Measurements from ENCODE around the gene AGAP9. TPM values are rescaled to one million over a fixed set of nuclear protein-coding genes. Genes with fewer than 3 reads are reported as not detected.

The AGAP9 gene
- total RNA-seq, 6 experiments from 2014 or later = 2.2 to 3.3 (median 3.0) TPM

- Mint-ChIP-seq H3K27ac (no peak overlapping the region), H3K4me1 (ENCODE audit: low read depth) (no peaks in the 10 kb centered on the region), H3K27me3 (ENCODE audit: insufficient read depth) (peaks cover 19% of the 10 kb centered on the region), H3K9me3 (no peaks in the 10 kb centered on the region), H3K36me3 (ENCODE audit: low read depth) (no peaks in the 10 kb centered on the region), H3K4me3 (no peak overlapping the region)
- TF ChIP-seq, protein P1, sequence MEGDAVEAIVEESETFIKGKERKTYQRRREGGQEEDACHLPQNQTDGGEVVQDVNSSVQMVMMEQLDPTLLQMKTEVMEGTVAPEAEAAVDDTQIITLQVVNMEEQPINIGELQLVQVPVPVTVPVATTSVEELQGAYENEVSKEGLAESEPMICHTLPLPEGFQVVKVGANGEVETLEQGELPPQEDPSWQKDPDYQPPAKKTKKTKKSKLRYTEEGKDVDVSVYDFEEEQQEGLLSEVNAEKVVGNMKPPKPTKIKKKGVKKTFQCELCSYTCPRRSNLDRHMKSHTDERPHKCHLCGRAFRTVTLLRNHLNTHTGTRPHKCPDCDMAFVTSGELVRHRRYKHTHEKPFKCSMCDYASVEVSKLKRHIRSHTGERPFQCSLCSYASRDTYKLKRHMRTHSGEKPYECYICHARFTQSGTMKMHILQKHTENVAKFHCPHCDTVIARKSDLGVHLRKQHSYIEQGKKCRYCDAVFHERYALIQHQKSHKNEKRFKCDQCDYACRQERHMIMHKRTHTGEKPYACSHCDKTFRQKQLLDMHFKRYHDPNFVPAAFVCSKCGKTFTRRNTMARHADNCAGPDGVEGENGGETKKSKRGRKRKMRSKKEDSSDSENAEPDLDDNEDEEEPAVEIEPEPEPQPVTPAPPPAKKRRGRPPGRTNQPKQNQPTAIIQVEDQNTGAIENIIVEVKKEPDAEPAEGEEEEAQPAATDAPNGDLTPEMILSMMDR (IDR thresholded peaks at IDR 0.05) = no peak
- no peak for DNase-seq
These were observed 70.8 kb downstream of the AGAP9 start for GRCh38 chr10:47452495-47453140.

GRCh38 chr10:47451998-47452494 is 71.4 kb downstream of the AGAP9 start:
- Mint-ChIP-seq H3K4me1 (ENCODE audit: low read depth) (no peaks in the 10 kb centered on the region), H3K27ac (no peak overlapping the region), H3K36me3 (ENCODE audit: low read depth) (no peaks in the 10 kb centered on the region), H3K27me3 (ENCODE audit: insufficient read depth) (peaks cover 19% of the 10 kb centered on the region), H3K9me3 (no peaks in the 10 kb centered on the region), H3K4me3 (no peak overlapping the region)
- no peak for DNase-seq
- TF ChIP-seq, protein P1 (IDR thresholded peaks at IDR 0.05) = no peak

Other genes with a start within 250 kb of the AGAP9 start
- not detected for gene GDF10, start 223.4 kb downstream of the AGAP9 start, total RNA-seq (2021; fragmentation: NEBNext Ultra II Directional; extraction: Animal tissue kit (Norgen Biotek cat#: 25700))
- not detected for gene GDF2, start 201.2 kb downstream of the AGAP9 start, total RNA-seq (2021; fragmentation: NEBNext Ultra II Directional; extraction: Animal tissue kit (Norgen Biotek cat#: 25700))
- not detected for gene RBP3, start 175.3 kb downstream of the AGAP9 start, total RNA-seq (2021; fragmentation: NEBNext Ultra II Directional; extraction: Animal tissue kit (Norgen Biotek cat#: 25700))
- gene ZNF488, start 139.3 kb downstream of the AGAP9 start, total RNA-seq (2021; fragmentation: NEBNext Ultra II Directional; extraction: Animal tissue kit (Norgen Biotek cat#: 25700)) = under 1 TPM in 3 of 6 experiments, not detected in 3; 0.05 to 0.07 (median 0.07) TPM
- 1 to 10 TPM in 1 of 6 experiments, under 1 TPM in 4, not detected in 1; 0.45 to 1.1 (median 0.53) TPM for gene ANXA8, start 39.5 kb downstream of the AGAP9 start, total RNA-seq (2021; fragmentation: NEBNext Ultra II Directional; extraction: Animal tissue kit (Norgen Biotek cat#: 25700))
- gene FAM25G, start 31.9 kb downstream of the AGAP9 start, total RNA-seq (2021; fragmentation: NEBNext Ultra II Directional; extraction: Animal tissue kit (Norgen Biotek cat#: 25700)) = not detected
- gene SYT15B, start 240.0 kb upstream of the AGAP9 start, total RNA-seq (2021; fragmentation: NEBNext Ultra II Directional; extraction: Animal tissue kit (Norgen Biotek cat#: 25700)) = 1 to 10 TPM in 4 of 6 experiments, under 1 TPM in 2; 0.33 to 2.4 (median 1.9) TPM

Measured in HFFc6 (cell line).